Retina (tissue), 1 donor: ENCODE measurements around the gene ESR2.
"Not testable (repeated sequence)": the region's sequence is repeated elsewhere in the genome, so short reads cannot be mapped to it uniquely, and the experiment has no call there.

ENCODE experiments used
- DNase-seq: peaks from one replicate; pipeline ENCODE4 v3.0.0-alpha.2; 2016

ESR2 gene

GRCh38 chr14:64075613-64076005 lies 218.6 kb downstream of the ESR2 start:
- DNase-seq: no peak

GRCh38 chr14:64074961-64075612 lies 219.1 kb downstream of the ESR2 start:
- DNase-seq: no peak

- DNase-seq: no peak
Measured at GRCh38 chr14:64069634-64070359, 224.4 kb downstream of the ESR2 start.

GRCh38 chr14:64064447-64064846 lies 229.7 kb downstream of the ESR2 start:
- no peak for DNase-seq

GRCh38 chr14:64062381-64063115 lies 231.6 kb downstream of the ESR2 start:
- no peak for DNase-seq

- no peak for DNase-seq
Measured at GRCh38 chr14:64061706-64062105, 232.5 kb downstream of the ESR2 start.

GRCh38 chr14:64061115-64061514 lies 233.1 kb downstream of the ESR2 start:
- no peak for DNase-seq

GRCh38 chr14:64060648-64061096 lies 233.5 kb downstream of the ESR2 start:
- no peak for DNase-seq

- no peak for DNase-seq
Measured at GRCh38 chr14:64060199-64060545, 234.0 kb downstream of the ESR2 start.

- no peak for DNase-seq
Measured at GRCh38 chr14:64059454-64060198, 234.5 kb downstream of the ESR2 start.

GRCh38 chr14:64053694-64054669 lies 240.2 kb downstream of the ESR2 start:
- no peak for DNase-seq

- no peak for DNase-seq
Measured at GRCh38 chr14:64049616-64050381, 244.4 kb downstream of the ESR2 start.

- no peak for DNase-seq
Measured at GRCh38 chr14:64045091-64045490, 249.1 kb downstream of the ESR2 start.

- not testable (repeated sequence) for DNase-seq
Measured at GRCh38 chr14:64043296-64043695, 250.9 kb downstream of the ESR2 start.

- no peak for DNase-seq
Measured at GRCh38 chr14:64040044-64040443, 254.1 kb downstream of the ESR2 start.

GRCh38 chr14:64038841-64039542 lies 255.2 kb downstream of the ESR2 start:
- DNase-seq: no peak

GRCh38 chr14:64037869-64038745 lies 256.1 kb downstream of the ESR2 start:
- DNase-seq: not testable (repeated sequence)

GRCh38 chr14:64035143-64035542 lies 259.0 kb downstream of the ESR2 start:
- no peak for DNase-seq
